AG10803 (cell line): ENCODE data around the gene CRBN.

ENCODE experiments used
- DNase-seq: peaks from one replicate; pipeline ENCODE4 v3.0.0; 2010; ENCODE audit warnings: low read depth
- H3K4me3 ChIP-seq: 2 replicates; pipeline ENCODE4 v1.5.1; 2011; ENCODE audit warnings: mild to moderate bottlenecking, low read length, control low read depth
- CTCF ChIP-seq: conservative IDR thresholded peaks from 2 replicates; pipeline ENCODE4 v1.5.1; 2011; ENCODE audit warnings: mild to moderate bottlenecking, low read length, control low read depth, inconsistent platforms

The CRBN gene

DNA sequence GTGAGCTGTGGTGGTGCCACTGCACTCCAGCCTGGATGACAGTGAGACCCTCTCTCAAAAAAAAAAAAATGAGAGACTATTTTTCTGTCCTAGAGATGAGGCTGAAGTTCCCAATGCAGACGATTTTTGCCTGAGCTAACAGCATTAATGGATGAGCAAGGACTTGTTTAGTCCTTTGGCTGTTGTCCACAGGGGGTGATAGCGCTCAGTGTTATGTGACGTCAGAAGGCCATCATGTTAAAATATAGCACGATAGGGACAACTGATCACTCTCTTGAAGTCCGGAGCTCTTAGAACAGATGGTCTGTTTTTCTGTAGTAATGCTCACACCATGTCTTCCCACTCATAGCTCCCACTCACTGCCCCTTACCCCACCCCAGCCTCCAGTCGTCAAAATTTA, 46.0 kb downstream of the CRBN start:
- no peak for DNase-seq
- no peak overlapping the region for H3K4me3 ChIP-seq
- no peak for TF ChIP-seq CTCF

GRCh38 chr3:3129579-3129978, 49.9 kb downstream of the CRBN start:
- no peak for TF ChIP-seq CTCF
- no peak overlapping the region for H3K4me3 ChIP-seq
- DNase-seq = no peak

DNA sequence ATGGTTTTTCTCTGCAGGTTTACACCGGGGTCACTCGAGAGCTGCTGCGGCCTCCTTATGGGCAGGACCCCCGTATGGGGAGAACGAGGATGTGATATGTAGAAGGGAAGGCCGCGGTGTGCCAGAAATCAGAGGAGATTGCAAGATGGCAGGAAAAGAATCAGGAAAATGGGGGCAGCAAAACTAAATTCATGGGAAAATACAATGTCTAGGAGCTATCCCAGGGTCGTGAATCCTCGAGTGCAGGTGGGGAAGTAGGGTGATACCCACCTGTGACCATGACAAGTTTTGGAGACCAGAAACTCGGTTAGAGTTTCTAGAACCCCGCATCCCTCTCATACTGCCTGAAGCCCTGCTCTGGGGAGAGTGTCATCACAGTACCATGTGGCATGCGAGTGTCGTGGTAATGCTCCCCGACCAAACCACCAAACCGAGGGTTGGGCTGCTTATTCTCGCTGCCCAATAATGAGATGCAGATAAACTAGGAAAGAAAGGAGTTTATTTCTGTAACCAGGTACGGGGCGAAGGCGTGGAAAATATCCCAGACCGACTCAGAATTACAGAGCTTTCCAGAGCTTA, 52.0 kb downstream of the CRBN start:
- TF ChIP-seq CTCF = no peak
- peak; percentile 25 for DNase-seq

GRCh38 chr3:3126477-3127431, 52.7 kb downstream of the CRBN start, which contains the start of gene TRNT1:
TSS of gene TRNT1 (plus strand) at chr3:3126940. CDS start at chr3:3129041, 2,101 bp downstream.
- DNase-seq = peak; percentile 92
- no peak for TF ChIP-seq CTCF
- H3K4me3 ChIP-seq = peak within 1 kb of the TSS; percentile 96

More for the DNA sequence above, 52.0 kb downstream of the CRBN start:
- H3K4me3 ChIP-seq = peak overlapping the region; percentile 96

DNA sequence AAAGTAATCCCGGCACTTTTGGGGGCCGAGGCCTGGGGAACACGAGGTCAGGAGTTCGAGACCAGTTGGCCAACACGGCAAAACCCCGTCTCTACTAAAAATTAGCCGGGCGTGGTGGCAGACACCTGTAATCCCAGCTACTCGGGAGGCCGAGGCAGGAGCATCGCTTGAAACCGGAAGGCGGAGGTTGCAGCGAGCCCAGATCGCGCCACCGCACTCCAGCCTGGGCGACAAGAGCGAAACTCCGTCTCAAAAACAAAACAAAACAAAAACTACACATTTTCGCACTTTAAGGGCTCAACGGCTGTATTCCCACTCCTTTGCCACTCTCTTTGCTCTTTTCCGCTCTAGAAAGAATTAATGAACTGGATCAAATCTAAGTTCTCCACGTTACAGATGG, 53.5 kb downstream of the CRBN start:
- no peak for DNase-seq
- peak overlapping the region; percentile 68 for H3K4me3 ChIP-seq
- TF ChIP-seq CTCF = no peak

DNA sequence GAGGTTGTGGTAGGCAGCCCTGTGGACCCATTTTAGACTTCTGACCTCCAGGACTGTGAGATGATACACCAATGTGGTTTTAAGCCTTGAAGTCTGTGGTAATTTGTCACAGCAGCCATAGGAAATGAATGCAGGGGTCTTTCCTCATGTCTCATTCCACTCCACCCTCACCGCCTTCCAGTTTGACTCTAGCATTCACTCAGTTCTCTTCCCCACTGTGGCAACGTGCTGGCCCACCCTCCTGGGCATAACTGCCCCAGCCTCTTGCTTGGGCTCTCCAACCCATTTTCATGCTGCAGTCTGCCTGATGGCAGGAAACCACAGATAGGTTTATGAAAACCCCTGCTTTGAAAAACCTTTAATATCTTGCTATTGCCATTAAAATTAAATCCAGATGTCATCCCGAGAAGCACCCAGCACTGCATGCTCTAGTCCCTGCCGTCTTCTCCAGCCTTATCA, 60.1 kb downstream of the CRBN start:
- DNase-seq = peak; percentile 17
- no peak for TF ChIP-seq CTCF
- no peak overlapping the region for H3K4me3 ChIP-seq
